Measurements from ENCODE around the gene ANKRD13B.

- TF ChIP-seq CTCF (optimal IDR thresholded peaks at IDR 0.05 in 1 of 3, IDR thresholded peaks at IDR 0.05 in 1 of 3, conservative IDR thresholded peaks at IDR 0.05 in 1 of 3; ENCODE audit: extremely low read depth in 1 of 3, insufficient read depth in 2 of 3, low read length in 3 of 3) (no peak), EZH2 (IDR thresholded peaks at IDR 0.05; ENCODE audit: low read length) (no peak)
Observed at GRCh38 chr17:29653995-29654714, 61.2 kb downstream of the ANKRD13B start.
